HepG2 (cell line): ENCODE measurements around the gene ACE.

Experiments
- POLR2A ChIP-seq, 2 experiments: IDR thresholded peaks; 2 replicates each; pipeline ENCODE4 v1.6.1; 2011; ENCODE audit warnings: low read depth in 2 of 2, low read length in 2 of 2, mild to moderate bottlenecking in 1 of 2, moderate library complexity in 1 of 2; ENCODE audit not compliant: insufficient read depth in 1 of 2
- ZBTB21 ChIP-seq: sonication (generic); formaldehyde crosslinking; IDR thresholded peaks from 2 replicates; pipeline ENCODE4 v1.4.0; 2020; ENCODE audit warnings: missing genetic modification reagents
- ZFX ChIP-seq: sonication (generic); formaldehyde crosslinking; IDR thresholded peaks from 2 replicates; pipeline ENCODE4 v1.4.0; 2020; ENCODE audit warnings: mild to moderate bottlenecking, low read depth, missing genetic modification reagents, moderate library complexity
- TF ChIP-seq, protein P1 (sequence below): sonication (generic); formaldehyde crosslinking; IDR thresholded peaks from 2 replicates; pipeline ENCODE4 v1.8.1; 2022; ENCODE audit warnings: mild to moderate bottlenecking, missing genetic modification reagents
- TF ChIP-seq, protein P2 (sequence below): sonication (generic); formaldehyde crosslinking; IDR thresholded peaks from 2 replicates; pipeline ENCODE4 v1.5.0; 2020; ENCODE audit warnings: mild to moderate bottlenecking, missing genetic modification reagents, moderate library complexity
- TF ChIP-seq, protein P3 (sequence below): sonication (generic); formaldehyde crosslinking; IDR thresholded peaks from 2 replicates; pipeline ENCODE4 v1.4.0; 2020; ENCODE audit warnings: missing genetic modification reagents, borderline replicate concordance
- TF ChIP-seq, protein P4 (sequence below): sonication (generic); formaldehyde crosslinking; IDR thresholded peaks from 2 replicates; pipeline ENCODE4 v1.8.1; 2022; ENCODE audit warnings: low read depth, mild to moderate bottlenecking, missing genetic modification reagents
- TF ChIP-seq, protein P5 (sequence below): IDR thresholded peaks from 2 replicates; pipeline ENCODE4 v1.6.1; 2012; ENCODE audit warnings: inconsistent platforms
- TF ChIP-seq, protein P6 (sequence below): sonication (generic); formaldehyde crosslinking; IDR thresholded peaks from 2 replicates; pipeline ENCODE4 v1.4.0; 2020; ENCODE audit warnings: missing genetic modification reagents

DNA sequence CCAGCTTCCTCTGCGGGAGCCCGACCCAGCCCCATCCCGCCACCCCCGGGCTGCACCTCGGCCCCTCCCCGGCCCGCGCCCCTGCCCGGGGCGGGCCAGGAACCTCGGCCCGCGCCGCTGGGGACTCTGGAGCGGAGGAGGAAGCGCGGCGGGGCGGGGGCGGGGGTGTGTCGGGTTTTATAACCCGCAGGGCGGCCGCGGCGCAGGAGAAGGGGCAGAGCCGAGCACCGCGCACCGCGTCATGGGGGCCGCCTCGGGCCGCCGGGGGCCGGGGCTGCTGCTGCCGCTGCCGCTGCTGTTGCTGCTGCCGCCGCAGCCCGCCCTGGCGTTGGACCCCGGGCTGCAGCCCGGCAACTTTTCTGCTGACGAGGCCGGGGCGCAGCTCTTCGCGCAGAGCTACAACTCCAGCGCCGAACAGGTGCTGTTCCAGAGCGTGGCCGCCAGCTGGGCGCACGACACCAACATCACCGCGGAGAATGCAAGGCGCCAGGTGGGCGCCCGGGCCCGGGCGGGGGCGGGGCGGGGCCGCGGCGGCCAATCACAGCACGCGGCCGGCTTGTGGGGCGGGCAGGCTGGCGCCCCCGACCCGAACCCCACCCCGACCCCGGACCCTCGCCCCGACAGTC, at the start of gene ACE:
- TF ChIP-seq, protein P1, sequence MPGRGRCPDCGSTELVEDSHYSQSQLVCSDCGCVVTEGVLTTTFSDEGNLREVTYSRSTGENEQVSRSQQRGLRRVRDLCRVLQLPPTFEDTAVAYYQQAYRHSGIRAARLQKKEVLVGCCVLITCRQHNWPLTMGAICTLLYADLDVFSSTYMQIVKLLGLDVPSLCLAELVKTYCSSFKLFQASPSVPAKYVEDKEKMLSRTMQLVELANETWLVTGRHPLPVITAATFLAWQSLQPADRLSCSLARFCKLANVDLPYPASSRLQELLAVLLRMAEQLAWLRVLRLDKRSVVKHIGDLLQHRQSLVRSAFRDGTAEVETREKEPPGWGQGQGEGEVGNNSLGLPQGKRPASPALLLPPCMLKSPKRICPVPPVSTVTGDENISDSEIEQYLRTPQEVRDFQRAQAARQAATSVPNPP (CRISPR knock-in tag): no peak
- TF ChIP-seq, protein P2, sequence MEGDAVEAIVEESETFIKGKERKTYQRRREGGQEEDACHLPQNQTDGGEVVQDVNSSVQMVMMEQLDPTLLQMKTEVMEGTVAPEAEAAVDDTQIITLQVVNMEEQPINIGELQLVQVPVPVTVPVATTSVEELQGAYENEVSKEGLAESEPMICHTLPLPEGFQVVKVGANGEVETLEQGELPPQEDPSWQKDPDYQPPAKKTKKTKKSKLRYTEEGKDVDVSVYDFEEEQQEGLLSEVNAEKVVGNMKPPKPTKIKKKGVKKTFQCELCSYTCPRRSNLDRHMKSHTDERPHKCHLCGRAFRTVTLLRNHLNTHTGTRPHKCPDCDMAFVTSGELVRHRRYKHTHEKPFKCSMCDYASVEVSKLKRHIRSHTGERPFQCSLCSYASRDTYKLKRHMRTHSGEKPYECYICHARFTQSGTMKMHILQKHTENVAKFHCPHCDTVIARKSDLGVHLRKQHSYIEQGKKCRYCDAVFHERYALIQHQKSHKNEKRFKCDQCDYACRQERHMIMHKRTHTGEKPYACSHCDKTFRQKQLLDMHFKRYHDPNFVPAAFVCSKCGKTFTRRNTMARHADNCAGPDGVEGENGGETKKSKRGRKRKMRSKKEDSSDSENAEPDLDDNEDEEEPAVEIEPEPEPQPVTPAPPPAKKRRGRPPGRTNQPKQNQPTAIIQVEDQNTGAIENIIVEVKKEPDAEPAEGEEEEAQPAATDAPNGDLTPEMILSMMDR (CRISPR knock-in tag): peak; percentile 46
- TF ChIP-seq, protein P3, sequence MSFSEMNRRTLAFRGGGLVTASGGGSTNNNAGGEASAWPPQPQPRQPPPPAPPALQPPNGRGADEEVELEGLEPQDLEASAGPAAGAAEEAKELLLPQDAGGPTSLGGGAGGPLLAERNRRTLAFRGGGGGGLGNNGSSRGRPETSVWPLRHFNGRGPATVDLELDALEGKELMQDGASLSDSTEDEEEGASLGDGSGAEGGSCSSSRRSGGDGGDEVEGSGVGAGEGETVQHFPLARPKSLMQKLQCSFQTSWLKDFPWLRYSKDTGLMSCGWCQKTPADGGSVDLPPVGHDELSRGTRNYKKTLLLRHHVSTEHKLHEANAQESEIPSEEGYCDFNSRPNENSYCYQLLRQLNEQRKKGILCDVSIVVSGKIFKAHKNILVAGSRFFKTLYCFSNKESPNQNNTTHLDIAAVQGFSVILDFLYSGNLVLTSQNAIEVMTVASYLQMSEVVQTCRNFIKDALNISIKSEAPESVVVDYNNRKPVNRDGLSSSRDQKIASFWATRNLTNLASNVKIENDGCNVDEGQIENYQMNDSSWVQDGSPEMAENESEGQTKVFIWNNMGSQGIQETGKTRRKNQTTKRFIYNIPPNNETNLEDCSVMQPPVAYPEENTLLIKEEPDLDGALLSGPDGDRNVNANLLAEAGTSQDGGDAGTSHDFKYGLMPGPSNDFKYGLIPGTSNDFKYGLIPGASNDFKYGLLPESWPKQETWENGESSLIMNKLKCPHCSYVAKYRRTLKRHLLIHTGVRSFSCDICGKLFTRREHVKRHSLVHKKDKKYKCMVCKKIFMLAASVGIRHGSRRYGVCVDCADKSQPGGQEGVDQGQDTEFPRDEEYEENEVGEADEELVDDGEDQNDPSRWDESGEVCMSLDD (CRISPR knock-in tag): no peak
- TF ChIP-seq POLR2A (IDR thresholded peaks at IDR 0.05; ENCODE audit: insufficient read depth in 1 of 2, low read depth in 2 of 2, low read length in 2 of 2): no peak
- TF ChIP-seq, protein P4, sequence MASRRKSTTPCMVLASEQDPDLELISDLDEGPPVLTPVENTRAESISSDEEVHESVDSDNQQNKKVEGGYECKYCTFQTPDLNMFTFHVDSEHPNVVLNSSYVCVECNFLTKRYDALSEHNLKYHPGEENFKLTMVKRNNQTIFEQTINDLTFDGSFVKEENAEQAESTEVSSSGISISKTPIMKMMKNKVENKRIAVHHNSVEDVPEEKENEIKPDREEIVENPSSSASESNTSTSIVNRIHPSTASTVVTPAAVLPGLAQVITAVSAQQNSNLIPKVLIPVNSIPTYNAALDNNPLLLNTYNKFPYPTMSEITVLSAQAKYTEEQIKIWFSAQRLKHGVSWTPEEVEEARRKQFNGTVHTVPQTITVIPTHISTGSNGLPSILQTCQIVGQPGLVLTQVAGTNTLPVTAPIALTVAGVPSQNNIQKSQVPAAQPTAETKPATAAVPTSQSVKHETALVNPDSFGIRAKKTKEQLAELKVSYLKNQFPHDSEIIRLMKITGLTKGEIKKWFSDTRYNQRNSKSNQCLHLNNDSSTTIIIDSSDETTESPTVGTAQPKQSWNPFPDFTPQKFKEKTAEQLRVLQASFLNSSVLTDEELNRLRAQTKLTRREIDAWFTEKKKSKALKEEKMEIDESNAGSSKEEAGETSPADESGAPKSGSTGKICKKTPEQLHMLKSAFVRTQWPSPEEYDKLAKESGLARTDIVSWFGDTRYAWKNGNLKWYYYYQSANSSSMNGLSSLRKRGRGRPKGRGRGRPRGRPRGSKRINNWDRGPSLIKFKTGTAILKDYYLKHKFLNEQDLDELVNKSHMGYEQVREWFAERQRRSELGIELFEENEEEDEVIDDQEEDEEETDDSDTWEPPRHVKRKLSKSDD (CRISPR knock-in tag): no peak
- TF ChIP-seq, protein P5, sequence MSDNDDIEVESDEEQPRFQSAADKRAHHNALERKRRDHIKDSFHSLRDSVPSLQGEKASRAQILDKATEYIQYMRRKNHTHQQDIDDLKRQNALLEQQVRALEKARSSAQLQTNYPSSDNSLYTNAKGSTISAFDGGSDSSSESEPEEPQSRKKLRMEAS: peak; percentile 86
- TF ChIP-seq, protein P6, sequence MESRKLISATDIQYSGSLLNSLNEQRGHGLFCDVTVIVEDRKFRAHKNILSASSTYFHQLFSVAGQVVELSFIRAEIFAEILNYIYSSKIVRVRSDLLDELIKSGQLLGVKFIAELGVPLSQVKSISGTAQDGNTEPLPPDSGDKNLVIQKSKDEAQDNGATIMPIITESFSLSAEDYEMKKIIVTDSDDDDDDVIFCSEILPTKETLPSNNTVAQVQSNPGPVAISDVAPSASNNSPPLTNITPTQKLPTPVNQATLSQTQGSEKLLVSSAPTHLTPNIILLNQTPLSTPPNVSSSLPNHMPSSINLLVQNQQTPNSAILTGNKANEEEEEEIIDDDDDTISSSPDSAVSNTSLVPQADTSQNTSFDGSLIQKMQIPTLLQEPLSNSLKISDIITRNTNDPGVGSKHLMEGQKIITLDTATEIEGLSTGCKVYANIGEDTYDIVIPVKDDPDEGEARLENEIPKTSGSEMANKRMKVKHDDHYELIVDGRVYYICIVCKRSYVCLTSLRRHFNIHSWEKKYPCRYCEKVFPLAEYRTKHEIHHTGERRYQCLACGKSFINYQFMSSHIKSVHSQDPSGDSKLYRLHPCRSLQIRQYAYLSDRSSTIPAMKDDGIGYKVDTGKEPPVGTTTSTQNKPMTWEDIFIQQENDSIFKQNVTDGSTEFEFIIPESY (CRISPR knock-in tag): no peak
- TF ChIP-seq ZFX: 0 out of 2 replicates have a peak, but pooled peaks have one; percentile 22
- TF ChIP-seq ZBTB21: no peak
